Fibroblast of villous mesenchyme (primary cell): ENCODE data around the gene MS4A14. TPM values are rescaled to one million over a fixed set of nuclear protein-coding genes. Genes with fewer than 3 reads are reported as not detected.
"Not testable (repeated sequence)": the region's sequence is repeated elsewhere in the genome, so short reads cannot be mapped to it uniquely, and the experiment has no call there.

ENCODE experiments used
- DNase-seq: peaks from one replicate; pipeline ENCODE4 v3.0.0-alpha.2; 2010; ENCODE audit warnings: low read depth
- H3K4me3 ChIP-seq: 2 replicates; pipeline ENCODE4 v1.5.1; 2011; ENCODE audit warnings: low read depth, mild to moderate bottlenecking, low read length
- CTCF ChIP-seq: IDR thresholded peaks from 2 replicates; pipeline ENCODE4 v1.5.1; 2012; ENCODE audit warnings: low read depth, mild to moderate bottlenecking, low read length; ENCODE audit not compliant: insufficient read depth
- total RNA-seq: library from RNA; depleted of rRNA; stranded (reverse); fragments of >200 nt; gene quantifications from 2 replicates; pipeline ENCODE4 v1.2.3, GENCODE V29; 2012

MS4A14 gene
- total RNA-seq, 1 donor = not detected

- TF ChIP-seq CTCF = no peak
- H3K4me3 ChIP-seq = no peak overlapping the region
- no peak for DNase-seq
These were observed 51.6 kb downstream of the MS4A14 start for GRCh38 chr11:60447846-60448245.

- not testable (repeated sequence) for H3K4me3 ChIP-seq, DNase-seq
These were observed 54.9 kb downstream of the MS4A14 start for GRCh38 chr11:60451185-60451584.

GRCh38 chr11:60454212-60454611, 58.0 kb downstream of the MS4A14 start:
- no peak for DNase-seq
- no peak for TF ChIP-seq CTCF
- H3K4me3 ChIP-seq = no peak overlapping the region

- no peak for TF ChIP-seq CTCF
- no peak for DNase-seq
- H3K4me3 ChIP-seq = no peak within 1 kb of the TSS
These were observed 59.3 kb downstream of the MS4A14 start, which contains the start of gene MS4A1 for GRCh38 chr11:60455531-60456042. TSS of gene MS4A1 (plus strand) at chr11:60455847. CDS start at chr11:60462375, 6,528 bp downstream.

GRCh38 chr11:60457576-60457975, 61.3 kb downstream of the MS4A14 start:
- DNase-seq = no peak
- no peak for TF ChIP-seq CTCF
- H3K4me3 ChIP-seq = no peak overlapping the region

GRCh38 chr11:60459345-60459744, 63.1 kb downstream of the MS4A14 start:
- DNase-seq = no peak
- no peak overlapping the region for H3K4me3 ChIP-seq
- no peak for TF ChIP-seq CTCF

Other genes starting within 250 kb of the MS4A14 start
- gene MS4A6A, start 213.4 kb upstream of the MS4A14 start, total RNA-seq = not detected in 2 replicates
- not detected in 2 replicates for gene MS4A4E, start 153.3 kb upstream of the MS4A14 start, total RNA-seq
- not detected in 2 replicates for gene MS4A4A, start 115.8 kb upstream of the MS4A14 start, total RNA-seq
- not detected in 2 replicates for gene MS4A6E, start 69.2 kb upstream of the MS4A14 start, total RNA-seq
- not detected in 2 replicates for gene MS4A7, start 17.9 kb upstream of the MS4A14 start, total RNA-seq
- gene MS4A5, start 33.1 kb downstream of the MS4A14 start, total RNA-seq = not detected in 2 replicates
- not detected in 2 replicates for gene MS4A1, start 59.4 kb downstream of the MS4A14 start, total RNA-seq
- gene MS4A12, start 96.3 kb downstream of the MS4A14 start, total RNA-seq = not detected in 2 replicates
- gene MS4A13, start 118.9 kb downstream of the MS4A14 start, total RNA-seq = not detected in 2 replicates